Endothelial cell of hepatic sinusoid (primary cell): ENCODE data around the gene KLK4.

Source experiments
- in situ Hi-C: cut with HindIII; loops from 2 replicates; pipeline ENCODE4 v1.10.0; 2017; ENCODE audit warnings: low sequenced_read_pairs

Gene KLK4

GRCh38 chr19:50889638-50890037 is 21.6 kb downstream of the KLK4 start:
- in situ Hi-C loops, result no loop called here

- in situ Hi-C loops, result no loop called here
These were observed 29.0 kb downstream of the KLK4 start for GRCh38 chr19:50882188-50882587.

- in situ Hi-C loops, result no loop called here
These were observed 31.0 kb downstream of the KLK4 start for GRCh38 chr19:50880241-50880640.

GRCh38 chr19:50878851-50879250 is 32.3 kb downstream of the KLK4 start:
- in situ Hi-C loops, result no loop called here

- in situ Hi-C loops, result no loop called here
These were observed 33.9 kb downstream of the KLK4 start for GRCh38 chr19:50877338-50877737.

- in situ Hi-C loops, result no loop called here
These were observed 34.7 kb downstream of the KLK4 start for GRCh38 chr19:50876456-50876855.

- in situ Hi-C loops, result no loop called here
These were observed 35.3 kb downstream of the KLK4 start for GRCh38 chr19:50875795-50876422.

GRCh38 chr19:50874211-50874610 is 37.0 kb downstream of the KLK4 start:
- in situ Hi-C loops, result no loop called here

DNA sequence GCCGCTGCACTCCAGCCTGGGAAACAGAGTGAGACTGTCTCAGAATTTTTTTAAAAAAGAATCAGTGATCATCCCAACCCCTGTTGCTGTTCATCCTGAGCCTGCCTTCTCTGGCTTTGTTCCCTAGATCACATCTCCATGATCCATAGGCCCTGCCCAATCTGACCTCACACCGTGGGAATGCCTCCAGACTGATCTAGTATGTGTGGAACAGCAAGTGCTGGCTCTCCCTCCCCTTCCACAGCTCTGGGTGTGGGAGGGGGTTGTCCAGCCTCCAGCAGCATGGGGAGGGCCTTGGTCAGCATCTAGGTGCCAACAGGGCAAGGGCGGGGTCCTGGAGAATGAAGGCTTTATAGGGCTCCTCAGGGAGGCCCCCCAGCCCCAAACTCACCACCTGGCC is 38.1 kb downstream of the KLK4 start, which contains the start of gene KLK2:
KLK2 (plus strand) TSS at position 384 of the 400 bp plus-strand sequence. CDS start 35 bp downstream, outside the sequence.
- in situ Hi-C loops, result no loop called here

DNA sequence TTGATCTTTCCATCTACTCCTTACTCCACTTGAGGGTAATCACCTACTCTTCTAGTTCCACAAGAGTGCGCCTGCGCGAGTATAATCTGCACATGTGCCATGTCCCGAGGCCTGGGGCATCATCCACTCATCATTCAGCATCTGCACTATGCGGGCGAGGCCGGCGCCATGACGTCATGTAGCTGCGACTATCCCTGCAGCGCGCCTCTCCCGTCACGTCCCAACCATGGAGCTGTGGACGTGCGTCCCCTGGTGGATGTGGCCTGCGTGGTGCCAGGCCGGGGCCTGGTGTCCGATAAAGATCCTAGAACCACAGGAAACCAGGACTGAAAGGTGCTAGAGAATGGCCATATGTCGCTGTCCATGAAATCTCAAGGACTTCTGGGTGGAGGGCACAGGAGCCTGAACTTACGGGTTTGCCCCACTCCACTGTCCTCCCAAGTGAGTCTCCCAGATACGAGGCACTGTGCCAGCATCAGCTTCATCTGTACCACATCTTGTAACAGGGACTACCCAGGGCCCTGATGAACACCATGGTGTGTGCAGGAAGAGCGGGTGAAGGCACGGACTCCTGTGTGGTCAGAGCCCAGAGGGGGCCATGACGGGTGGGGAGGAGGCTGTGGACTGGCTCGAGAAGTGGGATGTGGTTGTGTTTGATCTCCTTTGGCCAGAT is 40.6 kb downstream of the KLK4 start:
- in situ Hi-C loops, result no loop called here

DNA sequence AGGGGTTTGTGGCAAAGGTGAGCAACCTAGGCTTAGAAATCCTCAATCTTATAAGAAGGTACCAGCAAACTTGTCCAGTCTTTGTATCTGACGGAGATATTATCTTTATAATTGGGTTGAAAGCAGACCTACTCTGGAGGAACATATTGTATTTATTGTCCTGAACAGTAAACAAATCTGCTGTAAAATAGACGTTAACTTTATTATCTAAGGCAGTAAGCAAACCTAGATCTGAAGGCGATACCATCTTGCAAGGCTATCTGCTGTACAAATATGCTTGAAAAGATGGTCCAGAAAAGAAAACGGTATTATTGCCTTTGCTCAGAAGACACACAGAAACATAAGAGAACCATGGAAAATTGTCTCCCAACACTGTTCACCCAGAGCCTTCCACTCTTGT is 41.7 kb downstream of the KLK4 start:
- in situ Hi-C loops, result loop anchor here (5.0 to 10.0 kb wide), 2 partner anchors 68 to 185 kb away; no protein-coding TSS in a partner anchor

- in situ Hi-C loops, result loop anchor here (10.0 kb wide), 1 partner anchor 193 kb away; no protein-coding TSS in a partner anchor
These were observed 49.5 kb downstream of the KLK4 start for GRCh38 chr19:50861496-50862286.

GRCh38 chr19:50861010-50861409 is 50.2 kb downstream of the KLK4 start:
- in situ Hi-C loops, result loop anchor here (10.0 kb wide), 1 partner anchor 194 kb away; no protein-coding TSS in a partner anchor

- in situ Hi-C loops, result loop anchor here (10.0 kb wide), 1 partner anchor 195 kb away; no protein-coding TSS in a partner anchor
These were observed 51.3 kb downstream of the KLK4 start for GRCh38 chr19:50859849-50860248.

- in situ Hi-C loops, result no loop called here
These were observed 52.3 kb downstream of the KLK4 start for GRCh38 chr19:50858886-50859285.

- in situ Hi-C loops, result no loop called here
These were observed 53.8 kb downstream of the KLK4 start for GRCh38 chr19:50857366-50857765.
